WTC11 (cell line): ENCODE data around the gene SUCLG1. TPM values are rescaled to one million over a fixed set of nuclear protein-coding genes. Genes with fewer than 3 reads are reported as not detected.
"Not testable (repeated sequence)": the region's sequence is repeated elsewhere in the genome, so short reads cannot be mapped to it uniquely, and the experiment has no call there.

ENCODE experiments used
- ATAC-seq: fragments of 200-7000 bp; cut with Tn5 transposase; 2 replicates; pipeline ENCODE4 v1.10.0; 2021; ENCODE audit warnings: mild to moderate bottlenecking, moderate library complexity
- CTCF ChIA-PET: fragments of 300-600 bp; sonication (Branson Sonifier 250); formaldehyde crosslinking; loops from one replicate; lab custom pipeline; 2021; ENCODE audit warnings: antibody characterized with exemption; lab: Charles Lee
- POLR2A ChIA-PET: fragments of 350-600 bp; sonication (Branson Sonifier 250); formaldehyde crosslinking; loops from one replicate; lab custom pipeline; 2021; ENCODE audit warnings: antibody characterized with exemption; lab: Charles Lee
- DNase-seq: peaks from one replicate; pipeline ENCODE4 v3.0.0; 2021; ENCODE audit warnings: low spot score
- H3K27ac Mint-ChIP-seq: 2 replicates; pipeline ENCODE4 v1.8.0; 2021; ENCODE audit warnings: mixed read lengths
- H3K27me3 Mint-ChIP-seq: 2 replicates; pipeline ENCODE4 v1.8.0; 2021; ENCODE audit warnings: low read depth, mild to moderate bottlenecking, moderate library complexity, mixed read lengths
- H3K36me3 Mint-ChIP-seq: 2 replicates; pipeline ENCODE4 v1.8.0; 2021; ENCODE audit warnings: mixed read lengths
- H3K4me1 Mint-ChIP-seq: 2 replicates; pipeline ENCODE4 v1.8.0; 2022; ENCODE audit warnings: mixed read lengths
- H3K4me3 Mint-ChIP-seq: 2 replicates; pipeline ENCODE4 v1.8.0; 2021; ENCODE audit warnings: mild to moderate bottlenecking, moderate library complexity, mixed read lengths
- H3K9me3 Mint-ChIP-seq: 2 replicates; pipeline ENCODE4 v1.8.0; 2021; ENCODE audit warnings: mixed read lengths
- ERG ChIP-seq: fragments of 250-450 bp; sonication (Bioruptor Pico); IDR thresholded peaks from 2 replicates; pipeline ENCODE4 v1.8.0; 2021; ENCODE audit warnings: mild to moderate bottlenecking
- GTF2I ChIP-seq: fragments of 250-450 bp; sonication (Bioruptor Pico); conservative IDR thresholded peaks from 2 replicates; pipeline ENCODE4 v1.4.0; 2021; ENCODE audit warnings: mild to moderate bottlenecking
- HMGA2 ChIP-seq: fragments of 250-450 bp; sonication (Bioruptor Pico); IDR thresholded peaks from 2 replicates; pipeline ENCODE4 v1.4.0; 2021; ENCODE audit warnings: mild to moderate bottlenecking, moderate library complexity
- IRF1 ChIP-seq: sonication (generic); formaldehyde crosslinking; IDR thresholded peaks from 2 replicates; pipeline ENCODE4 v1.8.0; 2023; ENCODE audit warnings: missing genetic modification reagents
- IRF2 ChIP-seq: sonication (generic); formaldehyde crosslinking; IDR thresholded peaks from 2 replicates; pipeline ENCODE4 v1.8.0; 2022; ENCODE audit warnings: low read depth, missing genetic modification reagents, borderline replicate concordance
- KAT7 ChIP-seq: sonication (generic); formaldehyde crosslinking; IDR thresholded peaks from 2 replicates; pipeline ENCODE4 v1.8.1; 2023; ENCODE audit warnings: missing genetic modification reagents, mild to moderate bottlenecking, borderline replicate concordance
- NFATC4 ChIP-seq: fragments of 250-450 bp; sonication (Bioruptor Pico); IDR thresholded peaks from 2 replicates; pipeline ENCODE4 v1.9.0; 2021; ENCODE audit warnings: mild to moderate bottlenecking
- NR3C1 ChIP-seq: sonication (generic); formaldehyde crosslinking; conservative IDR thresholded peaks from 2 replicates; pipeline ENCODE4 v1.8.1; 2023; ENCODE audit warnings: low read depth, mild to moderate bottlenecking, missing genetic modification reagents
- TEAD1 ChIP-seq: sonication (generic); formaldehyde crosslinking; IDR thresholded peaks from 2 replicates; pipeline ENCODE4 v1.8.0; 2022; ENCODE audit warnings: mild to moderate bottlenecking, missing genetic modification reagents
- TEAD4 ChIP-seq: sonication (generic); formaldehyde crosslinking; IDR thresholded peaks from 2 replicates; pipeline ENCODE4 v1.8.0; 2022; ENCODE audit warnings: mild to moderate bottlenecking, missing genetic modification reagents
- USF1 ChIP-seq: sonication (generic); formaldehyde crosslinking; IDR thresholded peaks from 2 replicates; pipeline ENCODE4 v1.8.0; 2022; ENCODE audit warnings: mild to moderate bottlenecking, missing genetic modification reagents
- ZNF263 ChIP-seq: sonication (generic); formaldehyde crosslinking; IDR thresholded peaks from 2 replicates; pipeline ENCODE4 v1.8.1; 2022; ENCODE audit warnings: low read depth, mild to moderate bottlenecking, moderate library complexity, missing genetic modification reagents
- ZNF512 ChIP-seq: sonication (generic); formaldehyde crosslinking; IDR thresholded peaks from 2 replicates; pipeline ENCODE4 v1.8.1; 2022; ENCODE audit warnings: missing genetic modification reagents, borderline replicate concordance
- ZNF671 ChIP-seq: fragments of 250-450 bp; sonication (Bioruptor Pico); IDR thresholded peaks from 2 replicates; pipeline ENCODE4 v1.8.0; 2021; ENCODE audit warnings: mild to moderate bottlenecking
- total RNA-seq: library from RNA; stranded (reverse); gene quantifications from 3 replicates; pipeline ENCODE4 v1.2.3, GENCODE V29; 2021
- TF ChIP-seq, protein P1 (sequence below): sonication (generic); formaldehyde crosslinking; IDR thresholded peaks from 2 replicates; pipeline ENCODE4 v1.8.0; 2023; ENCODE audit warnings: missing genetic modification reagents, mild to moderate bottlenecking, borderline replicate concordance
- TF ChIP-seq, protein P2 (sequence below): sonication (generic); formaldehyde crosslinking; IDR thresholded peaks from 2 replicates; pipeline ENCODE4 v1.8.1; 2022; ENCODE audit warnings: low read depth, missing genetic modification reagents, borderline replicate concordance
- TF ChIP-seq, protein P3 (sequence below): fragments of 250-450 bp; sonication (Bioruptor Pico); IDR thresholded peaks from 2 replicates; pipeline ENCODE4 v1.9.0; 2021; ENCODE audit warnings: mild to moderate bottlenecking, borderline replicate concordance

The SUCLG1 gene
- total RNA-seq, 1 experiment from 2014 or later: 52.4 TPM

- Mint-ChIP-seq H3K36me3 (peaks cover 46% of the 10 kb centered on the region), H3K27me3 (peaks cover 10% of the 10 kb centered on the region; the same call in 1 of the 2 replicates), H3K4me1 (no peaks in the 10 kb centered on the region), H3K27ac (no peak overlapping the region), H3K4me3 (no peak overlapping the region), H3K9me3 (peaks cover 84% of the 10 kb centered on the region)
- no peak for ATAC-seq
- DNase-seq: no peak
- ChIA-PET CTCF (no interaction called here), POLR2A (no interaction called here)
- TF ChIP-seq GTF2I (no peak), IRF1 (no peak), ZNF512 (CRISPR knock-in tag) (no peak)
- TF ChIP-seq, protein P1, sequence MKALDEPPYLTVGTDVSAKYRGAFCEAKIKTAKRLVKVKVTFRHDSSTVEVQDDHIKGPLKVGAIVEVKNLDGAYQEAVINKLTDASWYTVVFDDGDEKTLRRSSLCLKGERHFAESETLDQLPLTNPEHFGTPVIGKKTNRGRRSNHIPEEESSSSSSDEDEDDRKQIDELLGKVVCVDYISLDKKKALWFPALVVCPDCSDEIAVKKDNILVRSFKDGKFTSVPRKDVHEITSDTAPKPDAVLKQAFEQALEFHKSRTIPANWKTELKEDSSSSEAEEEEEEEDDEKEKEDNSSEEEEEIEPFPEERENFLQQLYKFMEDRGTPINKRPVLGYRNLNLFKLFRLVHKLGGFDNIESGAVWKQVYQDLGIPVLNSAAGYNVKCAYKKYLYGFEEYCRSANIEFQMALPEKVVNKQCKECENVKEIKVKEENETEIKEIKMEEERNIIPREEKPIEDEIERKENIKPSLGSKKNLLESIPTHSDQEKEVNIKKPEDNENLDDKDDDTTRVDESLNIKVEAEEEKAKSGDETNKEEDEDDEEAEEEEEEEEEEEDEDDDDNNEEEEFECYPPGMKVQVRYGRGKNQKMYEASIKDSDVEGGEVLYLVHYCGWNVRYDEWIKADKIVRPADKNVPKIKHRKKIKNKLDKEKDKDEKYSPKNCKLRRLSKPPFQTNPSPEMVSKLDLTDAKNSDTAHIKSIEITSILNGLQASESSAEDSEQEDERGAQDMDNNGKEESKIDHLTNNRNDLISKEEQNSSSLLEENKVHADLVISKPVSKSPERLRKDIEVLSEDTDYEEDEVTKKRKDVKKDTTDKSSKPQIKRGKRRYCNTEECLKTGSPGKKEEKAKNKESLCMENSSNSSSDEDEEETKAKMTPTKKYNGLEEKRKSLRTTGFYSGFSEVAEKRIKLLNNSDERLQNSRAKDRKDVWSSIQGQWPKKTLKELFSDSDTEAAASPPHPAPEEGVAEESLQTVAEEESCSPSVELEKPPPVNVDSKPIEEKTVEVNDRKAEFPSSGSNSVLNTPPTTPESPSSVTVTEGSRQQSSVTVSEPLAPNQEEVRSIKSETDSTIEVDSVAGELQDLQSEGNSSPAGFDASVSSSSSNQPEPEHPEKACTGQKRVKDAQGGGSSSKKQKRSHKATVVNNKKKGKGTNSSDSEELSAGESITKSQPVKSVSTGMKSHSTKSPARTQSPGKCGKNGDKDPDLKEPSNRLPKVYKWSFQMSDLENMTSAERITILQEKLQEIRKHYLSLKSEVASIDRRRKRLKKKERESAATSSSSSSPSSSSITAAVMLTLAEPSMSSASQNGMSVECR: no peak
- TF ChIP-seq, protein P2, sequence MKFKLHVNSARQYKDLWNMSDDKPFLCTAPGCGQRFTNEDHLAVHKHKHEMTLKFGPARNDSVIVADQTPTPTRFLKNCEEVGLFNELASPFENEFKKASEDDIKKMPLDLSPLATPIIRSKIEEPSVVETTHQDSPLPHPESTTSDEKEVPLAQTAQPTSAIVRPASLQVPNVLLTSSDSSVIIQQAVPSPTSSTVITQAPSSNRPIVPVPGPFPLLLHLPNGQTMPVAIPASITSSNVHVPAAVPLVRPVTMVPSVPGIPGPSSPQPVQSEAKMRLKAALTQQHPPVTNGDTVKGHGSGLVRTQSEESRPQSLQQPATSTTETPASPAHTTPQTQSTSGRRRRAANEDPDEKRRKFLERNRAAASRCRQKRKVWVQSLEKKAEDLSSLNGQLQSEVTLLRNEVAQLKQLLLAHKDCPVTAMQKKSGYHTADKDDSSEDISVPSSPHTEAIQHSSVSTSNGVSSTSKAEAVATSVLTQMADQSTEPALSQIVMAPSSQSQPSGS (CRISPR knock-in tag): no peak
Observed at GRCh38 chr2:84474176-84474575, 15.1 kb upstream of the SUCLG1 start.

DNA sequence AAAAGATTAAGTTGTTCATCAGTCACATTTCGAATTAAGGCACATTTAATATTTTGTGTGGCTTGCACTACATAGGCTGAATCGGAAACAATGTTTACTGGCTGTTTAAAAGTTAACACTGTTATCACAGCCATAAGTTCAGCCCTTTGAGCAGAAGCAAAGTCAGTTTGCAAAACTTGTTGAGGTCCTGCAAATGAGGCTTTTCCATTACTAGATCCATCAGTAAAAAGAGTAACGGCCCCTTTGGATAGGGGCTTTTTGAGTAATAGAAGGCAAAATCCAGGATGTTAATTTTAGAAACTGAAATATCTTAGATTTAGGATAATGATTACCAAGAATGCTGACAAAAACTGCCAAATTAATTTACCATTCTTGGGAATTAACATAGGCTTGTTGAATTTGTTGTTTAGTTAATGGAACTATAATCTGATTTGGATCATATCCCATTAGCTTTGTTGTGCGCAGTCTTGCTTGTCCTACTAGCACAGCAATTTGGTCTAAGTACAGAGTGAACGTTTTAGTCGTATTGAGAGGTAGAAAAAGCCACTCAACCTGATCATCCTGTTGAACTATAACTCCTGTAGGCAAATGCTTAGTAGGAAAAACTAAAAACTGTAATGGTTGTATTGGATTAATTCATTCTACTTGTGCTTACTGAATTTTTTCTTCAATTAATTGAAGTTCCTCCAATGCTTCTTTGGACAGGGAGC, 13.9 kb upstream of the SUCLG1 start:
- POLR2A ChIA-PET: no interaction called here
- no peak for TF ChIP-seq ERG
- TF ChIP-seq IRF2 (CRISPR knock-in tag): no peak
- TF ChIP-seq NR3C1 (CRISPR knock-in tag): no peak
- TF ChIP-seq TEAD4: no peak
- TF ChIP-seq HMGA2 (CRISPR knock-in tag): no peak
- TF ChIP-seq, protein P3, sequence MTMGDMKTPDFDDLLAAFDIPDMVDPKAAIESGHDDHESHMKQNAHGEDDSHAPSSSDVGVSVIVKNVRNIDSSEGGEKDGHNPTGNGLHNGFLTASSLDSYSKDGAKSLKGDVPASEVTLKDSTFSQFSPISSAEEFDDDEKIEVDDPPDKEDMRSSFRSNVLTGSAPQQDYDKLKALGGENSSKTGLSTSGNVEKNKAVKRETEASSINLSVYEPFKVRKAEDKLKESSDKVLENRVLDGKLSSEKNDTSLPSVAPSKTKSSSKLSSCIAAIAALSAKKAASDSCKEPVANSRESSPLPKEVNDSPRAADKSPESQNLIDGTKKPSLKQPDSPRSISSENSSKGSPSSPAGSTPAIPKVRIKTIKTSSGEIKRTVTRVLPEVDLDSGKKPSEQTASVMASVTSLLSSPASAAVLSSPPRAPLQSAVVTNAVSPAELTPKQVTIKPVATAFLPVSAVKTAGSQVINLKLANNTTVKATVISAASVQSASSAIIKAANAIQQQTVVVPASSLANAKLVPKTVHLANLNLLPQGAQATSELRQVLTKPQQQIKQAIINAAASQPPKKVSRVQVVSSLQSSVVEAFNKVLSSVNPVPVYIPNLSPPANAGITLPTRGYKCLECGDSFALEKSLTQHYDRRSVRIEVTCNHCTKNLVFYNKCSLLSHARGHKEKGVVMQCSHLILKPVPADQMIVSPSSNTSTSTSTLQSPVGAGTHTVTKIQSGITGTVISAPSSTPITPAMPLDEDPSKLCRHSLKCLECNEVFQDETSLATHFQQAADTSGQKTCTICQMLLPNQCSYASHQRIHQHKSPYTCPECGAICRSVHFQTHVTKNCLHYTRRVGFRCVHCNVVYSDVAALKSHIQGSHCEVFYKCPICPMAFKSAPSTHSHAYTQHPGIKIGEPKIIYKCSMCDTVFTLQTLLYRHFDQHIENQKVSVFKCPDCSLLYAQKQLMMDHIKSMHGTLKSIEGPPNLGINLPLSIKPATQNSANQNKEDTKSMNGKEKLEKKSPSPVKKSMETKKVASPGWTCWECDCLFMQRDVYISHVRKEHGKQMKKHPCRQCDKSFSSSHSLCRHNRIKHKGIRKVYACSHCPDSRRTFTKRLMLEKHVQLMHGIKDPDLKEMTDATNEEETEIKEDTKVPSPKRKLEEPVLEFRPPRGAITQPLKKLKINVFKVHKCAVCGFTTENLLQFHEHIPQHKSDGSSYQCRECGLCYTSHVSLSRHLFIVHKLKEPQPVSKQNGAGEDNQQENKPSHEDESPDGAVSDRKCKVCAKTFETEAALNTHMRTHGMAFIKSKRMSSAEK (CRISPR knock-in tag): no peak
- TF ChIP-seq ZNF263 (CRISPR knock-in tag): no peak
- TF ChIP-seq ZNF671: no peak
- no peak for TF ChIP-seq TEAD1 (CRISPR knock-in tag)
- TF ChIP-seq KAT7: no peak
- no peak for TF ChIP-seq NFATC4 (CRISPR knock-in tag)
- no peak for TF ChIP-seq IRF1
- no peak for TF ChIP-seq USF1 (CRISPR knock-in tag)
- H3K4me1 Mint-ChIP-seq: no peaks in the 10 kb centered on the region
- H3K27me3 Mint-ChIP-seq: peaks cover 7% of the 10 kb centered on the region; the same call in 1 of the 2 replicates
- CTCF ChIA-PET: no interaction called here
- H3K4me3 Mint-ChIP-seq: no peak overlapping the region
- ATAC-seq: no peak
- H3K27ac Mint-ChIP-seq: no peak overlapping the region
- DNase-seq: no peak
- H3K9me3 Mint-ChIP-seq: peaks cover 90% of the 10 kb centered on the region
- H3K36me3 Mint-ChIP-seq: peaks cover 51% of the 10 kb centered on the region

DNA sequence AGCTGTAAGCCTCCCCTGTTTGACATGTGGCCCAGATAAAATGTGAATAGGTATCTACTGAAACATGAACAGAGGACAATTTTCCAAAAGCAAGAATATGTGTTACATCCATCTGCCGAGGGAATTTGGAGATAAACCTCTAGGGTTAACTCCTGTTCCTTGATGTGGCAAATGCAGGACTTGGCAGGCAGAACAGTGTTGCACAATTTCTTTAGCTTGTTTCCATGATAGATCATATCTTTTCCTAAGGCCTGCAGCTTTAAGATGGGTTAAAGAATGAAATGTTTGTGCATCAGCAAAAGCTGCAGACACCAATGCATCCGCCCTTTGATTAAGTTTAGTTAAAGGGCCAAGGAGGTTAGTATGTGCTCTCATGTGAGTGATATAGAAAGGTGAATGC, 13.3 kb upstream of the SUCLG1 start:
- H3K27me3 Mint-ChIP-seq, DNase-seq, H3K27ac Mint-ChIP-seq, H3K4me1 Mint-ChIP-seq, POLR2A ChIA-PET, CTCF ChIA-PET, H3K4me3 Mint-ChIP-seq, ATAC-seq: not testable (repeated sequence)
- Mint-ChIP-seq H3K9me3 (peaks cover 86% of the 10 kb centered on the region), H3K36me3 (peaks cover 46% of the 10 kb centered on the region)
